ENCODE measurements around the gene NDC1.
A peak's percentile ranks its signal among the peaks of the same experiment; 100 is the strongest.

Gene NDC1

DNA sequence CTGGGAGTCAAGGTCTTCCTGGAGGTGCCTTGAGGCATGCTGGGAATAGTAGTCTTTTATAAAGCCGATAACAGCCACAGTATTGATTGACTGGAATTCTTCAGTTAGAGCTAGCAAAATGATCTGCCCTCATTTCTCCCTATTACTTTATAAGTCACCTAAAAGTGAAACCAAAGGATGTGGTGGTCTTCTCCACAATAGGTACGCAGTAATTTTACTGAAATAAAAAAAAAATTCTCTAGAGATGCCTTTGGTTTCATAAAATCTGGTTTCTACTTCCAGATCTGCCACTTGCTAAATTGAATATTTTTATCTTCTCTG is 518 bp upstream of the NDC1 start:
- peak overlapping the region; percentile 93 for H3K4me3 ChIP-seq (ENCODE audit: low read depth, low read length)
- TF ChIP-seq, protein P1, sequence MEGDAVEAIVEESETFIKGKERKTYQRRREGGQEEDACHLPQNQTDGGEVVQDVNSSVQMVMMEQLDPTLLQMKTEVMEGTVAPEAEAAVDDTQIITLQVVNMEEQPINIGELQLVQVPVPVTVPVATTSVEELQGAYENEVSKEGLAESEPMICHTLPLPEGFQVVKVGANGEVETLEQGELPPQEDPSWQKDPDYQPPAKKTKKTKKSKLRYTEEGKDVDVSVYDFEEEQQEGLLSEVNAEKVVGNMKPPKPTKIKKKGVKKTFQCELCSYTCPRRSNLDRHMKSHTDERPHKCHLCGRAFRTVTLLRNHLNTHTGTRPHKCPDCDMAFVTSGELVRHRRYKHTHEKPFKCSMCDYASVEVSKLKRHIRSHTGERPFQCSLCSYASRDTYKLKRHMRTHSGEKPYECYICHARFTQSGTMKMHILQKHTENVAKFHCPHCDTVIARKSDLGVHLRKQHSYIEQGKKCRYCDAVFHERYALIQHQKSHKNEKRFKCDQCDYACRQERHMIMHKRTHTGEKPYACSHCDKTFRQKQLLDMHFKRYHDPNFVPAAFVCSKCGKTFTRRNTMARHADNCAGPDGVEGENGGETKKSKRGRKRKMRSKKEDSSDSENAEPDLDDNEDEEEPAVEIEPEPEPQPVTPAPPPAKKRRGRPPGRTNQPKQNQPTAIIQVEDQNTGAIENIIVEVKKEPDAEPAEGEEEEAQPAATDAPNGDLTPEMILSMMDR (IDR thresholded peaks at IDR 0.05; ENCODE audit: low read depth, low read length): no peak

DNA sequence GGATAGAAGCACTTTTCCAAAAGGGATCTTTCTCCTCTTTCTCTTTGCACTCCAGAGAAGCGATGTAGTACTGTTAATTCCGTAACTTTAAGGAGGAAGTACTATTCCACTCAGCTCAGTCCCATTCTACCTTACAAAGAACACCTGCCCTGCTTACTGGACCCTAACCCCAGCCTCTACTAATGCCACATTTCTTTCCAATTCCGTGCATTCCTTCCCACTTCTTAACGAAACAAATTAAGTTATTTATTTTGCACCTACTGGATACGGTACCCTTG is 511 bp downstream of the NDC1 start:
- H3K4me3 ChIP-seq (ENCODE audit: low read depth, low read length): peak overlapping the region; percentile 93
- TF ChIP-seq, protein P1 (IDR thresholded peaks at IDR 0.05; ENCODE audit: low read depth, low read length): no peak

DNA sequence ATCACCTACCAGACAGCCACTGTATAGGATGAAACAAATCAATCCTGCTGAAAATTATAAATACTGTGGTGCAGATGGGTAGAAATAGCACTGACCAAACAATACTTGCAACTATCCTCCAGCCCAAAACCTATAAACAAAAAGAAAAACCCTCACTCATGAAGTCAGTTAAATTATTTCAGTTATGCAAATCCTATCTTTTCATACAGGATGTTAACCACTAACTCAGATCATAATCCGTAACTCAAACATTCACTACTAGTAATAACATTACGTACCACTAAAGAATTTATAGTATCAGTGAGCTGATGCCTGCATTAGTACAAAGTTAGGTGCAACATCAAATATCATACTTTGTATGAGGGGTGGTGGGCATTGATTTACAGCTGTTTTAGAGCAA is 2.6 kb downstream of the NDC1 start:
- TF ChIP-seq, protein P1 (IDR thresholded peaks at IDR 0.05; ENCODE audit: low read depth, low read length): no peak
- H3K4me3 ChIP-seq (ENCODE audit: low read depth, low read length): no peak overlapping the region

DNA sequence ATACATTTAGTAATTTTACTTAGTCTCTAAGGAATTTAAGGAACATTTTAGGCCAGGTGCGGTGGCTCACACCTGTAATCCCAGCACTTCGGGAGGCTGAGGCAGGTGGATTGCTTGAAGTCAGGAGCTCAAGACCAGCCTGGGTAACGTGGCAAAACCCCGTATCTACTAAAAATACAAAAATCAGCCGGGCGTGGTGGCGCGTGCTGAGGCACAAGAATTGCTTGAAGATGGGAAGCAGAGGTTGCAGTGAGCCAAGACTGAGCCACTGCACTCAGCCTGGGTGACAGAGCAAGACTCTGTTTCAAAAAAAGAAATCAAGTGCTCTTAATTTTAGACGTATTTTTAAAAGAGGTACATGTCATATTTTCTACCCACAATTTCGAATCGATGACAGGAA is 3.3 kb downstream of the NDC1 start:
- H3K4me3 ChIP-seq (ENCODE audit: low read depth, low read length): no peak overlapping the region
- TF ChIP-seq, protein P1 (IDR thresholded peaks at IDR 0.05; ENCODE audit: low read depth, low read length): no peak

DNA sequence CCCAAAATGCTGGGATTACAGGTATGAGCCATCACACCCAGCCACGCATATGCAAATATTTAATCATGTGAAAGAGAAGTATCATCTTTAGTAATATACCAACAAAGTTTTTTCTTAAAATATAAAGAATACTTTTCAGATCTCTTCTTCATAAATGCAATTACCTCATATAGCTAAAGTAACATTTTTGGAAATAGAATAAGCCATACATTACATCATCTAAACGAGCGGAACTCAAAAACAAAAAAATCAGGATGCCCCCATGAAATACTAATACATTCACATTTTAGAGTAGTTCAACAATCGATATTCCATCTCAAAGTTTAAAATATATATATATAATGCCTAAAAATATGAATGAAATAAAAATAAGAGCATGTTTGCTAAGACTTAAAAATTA is 4.7 kb downstream of the NDC1 start:
- TF ChIP-seq, protein P1 (IDR thresholded peaks at IDR 0.05; ENCODE audit: low read depth, low read length): no peak

DNA sequence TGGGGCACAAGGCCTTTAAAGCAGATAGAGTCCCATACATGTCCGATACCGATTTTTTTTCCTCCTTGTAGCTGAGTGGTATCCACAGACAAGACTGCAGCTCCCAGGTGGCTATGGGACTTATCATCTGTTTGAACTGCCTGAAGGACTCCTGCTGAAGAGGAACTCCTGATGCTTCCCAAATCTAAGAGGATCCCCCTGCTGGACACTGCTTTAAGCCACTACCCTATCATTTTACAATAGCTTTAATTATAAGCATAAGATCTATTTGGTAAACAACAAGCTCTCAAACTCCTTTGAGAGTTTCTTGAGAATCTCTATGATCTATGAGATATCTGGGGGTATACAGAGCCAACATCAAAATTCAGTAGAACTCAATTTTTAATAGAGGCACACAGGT is 11.7 kb downstream of the NDC1 start:
- H3K4me3 ChIP-seq (ENCODE audit: low read depth, low read length): no peak overlapping the region
- TF ChIP-seq, protein P1 (IDR thresholded peaks at IDR 0.05; ENCODE audit: low read depth, low read length): peak; percentile 21; the same call in 1 of the 2 replicates

More for the DNA sequence above, 4.7 kb downstream of the NDC1 start:
- H3K4me3 ChIP-seq (ENCODE audit: low read depth, low read length): no peak overlapping the region

DNA sequence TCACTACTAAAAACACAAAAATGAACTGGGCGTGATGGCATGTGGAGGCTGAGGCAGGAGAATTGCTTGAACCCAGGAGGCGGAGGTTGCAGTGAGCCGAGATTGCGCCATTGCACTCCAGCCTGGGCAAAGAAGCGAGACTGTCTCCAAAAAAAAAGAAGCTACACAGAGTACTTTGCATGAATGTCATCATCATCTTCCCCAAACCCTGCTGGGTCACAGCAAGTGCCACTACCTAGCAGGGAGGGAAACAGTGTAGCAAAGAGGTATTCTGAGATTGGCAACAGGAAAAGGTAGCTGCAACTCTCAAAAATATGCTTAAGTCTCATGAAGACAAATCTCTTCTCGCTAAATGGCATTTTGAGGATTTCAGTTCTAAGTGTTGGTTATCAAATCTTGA is 12.8 kb downstream of the NDC1 start:
- TF ChIP-seq, protein P1 (IDR thresholded peaks at IDR 0.05; ENCODE audit: low read depth, low read length): no peak
- no peak overlapping the region for H3K4me3 ChIP-seq (ENCODE audit: low read depth, low read length)
